Vagina (tissue), 2 donors: ENCODE measurements around the gene CYTIP.

Experiments
- CTCF ChIP-seq, 3 experiments: fragments of 450-650 bp in 2 of 3; fragments of 200-600 bp in 1 of 3; sonication (generic) in 1 of 3; IDR thresholded peaks; one replicate each; pipeline ENCODE4 v1.5.1; 2017 to 2019; ENCODE audit warnings: antibody characterized with exemption in 3 of 3, mild to moderate bottlenecking in 2 of 3, moderate library complexity in 2 of 3
- POLR2A ChIP-seq, 2 donors: fragments of 450-650 bp; IDR thresholded peaks; one replicate each; pipeline ENCODE4 v1.6.1; 2017; ENCODE audit warnings: antibody characterized with exemption in 2 of 2, mild to moderate bottlenecking in 2 of 2, moderate library complexity in 2 of 2

GRCh38 chr2:157468931-157469708 is 25.2 kb upstream of the CYTIP start:
- TF ChIP-seq CTCF (IDR thresholded peaks at IDR 0.05): no peak
- no peak for TF ChIP-seq POLR2A (IDR thresholded peaks at IDR 0.05)
